ENCODE measurements around the gene MRPL37. TPM values are rescaled to one million over a fixed set of nuclear protein-coding genes. Genes with fewer than 3 reads are reported as not detected.
"Not testable (repeated sequence)": the region's sequence is repeated elsewhere in the genome, so short reads cannot be mapped to it uniquely, and the experiment has no call there.

The MRPL37 gene
- total RNA-seq, 1 experiment from 2014 or later, result 136 TPM

GRCh38 chr1:54219688-54220003, 19.7 kb downstream of the MRPL37 start:
- no peak for DNase-seq (ENCODE audit: low read depth)

GRCh38 chr1:54220004-54220811, 20.2 kb downstream of the MRPL37 start:
- DNase-seq (ENCODE audit: low read depth), result peak; percentile 95

GRCh38 chr1:54221113-54221834, 21.3 kb downstream of the MRPL37 start:
- no peak for DNase-seq (ENCODE audit: low read depth)

- DNase-seq (ENCODE audit: low read depth), result no peak
Observed at GRCh38 chr1:54221867-54222484, 22.0 kb downstream of the MRPL37 start.

GRCh38 chr1:54222711-54223110, 22.7 kb downstream of the MRPL37 start:
- no peak for DNase-seq (ENCODE audit: low read depth)

- no peak for DNase-seq (ENCODE audit: low read depth)
Observed at GRCh38 chr1:54223441-54224202, 23.7 kb downstream of the MRPL37 start.

- no peak for DNase-seq (ENCODE audit: low read depth)
Observed at GRCh38 chr1:54224233-54224632, 24.3 kb downstream of the MRPL37 start.

- no peak for DNase-seq (ENCODE audit: low read depth)
Observed at GRCh38 chr1:54225378-54225777, 25.4 kb downstream of the MRPL37 start.

- no peak for DNase-seq (ENCODE audit: low read depth)
Observed at GRCh38 chr1:54225986-54226559, 26.1 kb downstream of the MRPL37 start.

- peak; percentile 87 for DNase-seq (ENCODE audit: low read depth)
Observed at GRCh38 chr1:54227091-54227602, 27.2 kb downstream of the MRPL37 start.

GRCh38 chr1:54227891-54228310, 27.9 kb downstream of the MRPL37 start:
- no peak for DNase-seq (ENCODE audit: low read depth)

- DNase-seq (ENCODE audit: low read depth), result no peak
Observed at GRCh38 chr1:54228638-54229079, 28.7 kb downstream of the MRPL37 start.

GRCh38 chr1:54229281-54229891, 29.4 kb downstream of the MRPL37 start:
- peak; percentile 78 for DNase-seq (ENCODE audit: low read depth)

- no peak for DNase-seq (ENCODE audit: low read depth)
Observed at GRCh38 chr1:54230507-54231339, 30.8 kb downstream of the MRPL37 start.

GRCh38 chr1:54233196-54233595, 33.2 kb downstream of the MRPL37 start:
- DNase-seq (ENCODE audit: low read depth), result not testable (repeated sequence)

GRCh38 chr1:54234284-54234683, 34.3 kb downstream of the MRPL37 start:
- DNase-seq (ENCODE audit: low read depth), result no peak

- no peak for DNase-seq (ENCODE audit: low read depth)
Observed at GRCh38 chr1:54237586-54237985, 37.6 kb downstream of the MRPL37 start.

GRCh38 chr1:54238353-54239034, 38.5 kb downstream of the MRPL37 start:
- DNase-seq (ENCODE audit: low read depth), result no peak

GRCh38 chr1:54239035-54239383, 39.0 kb downstream of the MRPL37 start:
- DNase-seq (ENCODE audit: low read depth), result no peak
